Activated CD4-positive, alpha-beta memory T cell treated with anti-CD3 and anti-CD28 coated beads for 36 hours (primary cell): ENCODE data around the gene MYEOV. TPM values are rescaled to one million over a fixed set of nuclear protein-coding genes. Genes with fewer than 3 reads are reported as not detected.

ENCODE experiments used
- CTCF ChIA-PET: fragments of 350-600 bp; sonication (Branson Sonifier 250); formaldehyde crosslinking; loops from one replicate; lab custom pipeline; 2021; ENCODE audit warnings: antibody characterized with exemption, inconsistent platforms; lab: Charles Lee
- POLR2A ChIA-PET: fragments of 350-600 bp; sonication (Branson Sonifier 250); formaldehyde crosslinking; loops from one replicate; lab custom pipeline; 2021; ENCODE audit warnings: antibody characterized with exemption; lab: Charles Lee
- DNase-seq: peaks from one replicate; pipeline ENCODE4 v3.0.0-alpha.2; 2020
- H3K27ac Mint-ChIP-seq: one replicate; pipeline ENCODE4 v1.8.0; 2021; ENCODE audit warnings: mixed read lengths
- H3K27me3 Mint-ChIP-seq: one replicate; pipeline ENCODE4 v1.8.0; 2021; ENCODE audit warnings: mixed read lengths
- H3K36me3 Mint-ChIP-seq: one replicate; pipeline ENCODE4 v1.8.0; 2021; ENCODE audit warnings: mixed read lengths
- H3K4me1 Mint-ChIP-seq: one replicate; pipeline ENCODE4 v1.8.0; 2021; ENCODE audit warnings: low read depth, mixed read lengths
- H3K4me3 Mint-ChIP-seq: one replicate; pipeline ENCODE4 v1.8.0; 2021; ENCODE audit warnings: mild to moderate bottlenecking, mixed read lengths
- H3K9me3 Mint-ChIP-seq: one replicate; pipeline ENCODE4 v1.8.0; 2021; ENCODE audit warnings: mixed read lengths
- intact Hi-C: fragments of 100-400 bp; cut with micrococcal nuclease; formaldehyde crosslinking; loops from one replicate; pipeline ENCODE4 v1.15.1; 2023
- total RNA-seq, 2 experiments: library from RNA; stranded (reverse); gene quantifications; one replicate each; pipeline ENCODE4 v1.2.3, GENCODE V29; 2021

Gene MYEOV
- total RNA-seq, 2 experiments from 2014 or later, result 0.14 TPM; not detected in 1

DNA sequence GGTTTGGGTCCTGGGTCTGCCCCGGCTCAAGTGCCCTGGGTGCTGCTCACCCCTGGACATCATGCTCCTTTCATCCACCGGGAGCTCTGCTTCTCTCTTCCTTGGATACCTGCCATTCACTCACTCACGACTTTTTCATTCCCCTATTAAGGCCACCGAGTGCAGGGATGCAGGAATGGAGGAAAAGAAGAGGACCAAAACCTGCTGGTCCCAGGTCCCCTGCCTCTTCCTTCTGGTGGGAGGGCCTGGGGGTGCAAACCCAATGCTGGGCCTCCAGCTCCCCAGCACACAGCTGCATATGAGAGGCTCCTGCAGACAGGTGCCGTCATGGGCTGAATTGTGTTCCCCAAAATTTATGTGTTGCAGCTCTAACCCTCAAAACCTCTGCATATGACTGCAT, 36.8 kb upstream of the MYEOV start:
- ChIA-PET POLR2A (no interaction called here), CTCF (interaction anchor here (1.2 kb wide), 1 partner anchor 17 kb away, joined by 3 read pairs; no protein-coding TSS in a partner anchor)
- Mint-ChIP-seq H3K4me3 (no peak overlapping the region), H3K36me3 (no peaks in the 10 kb centered on the region), H3K4me1 (peaks cover 6% of the 10 kb centered on the region), H3K27me3 (peaks cover 6% of the 10 kb centered on the region), H3K27ac (no peak overlapping the region), H3K9me3 (peaks cover 17% of the 10 kb centered on the region)
- no peak for DNase-seq
- intact Hi-C loops, result no loop called here

DNA sequence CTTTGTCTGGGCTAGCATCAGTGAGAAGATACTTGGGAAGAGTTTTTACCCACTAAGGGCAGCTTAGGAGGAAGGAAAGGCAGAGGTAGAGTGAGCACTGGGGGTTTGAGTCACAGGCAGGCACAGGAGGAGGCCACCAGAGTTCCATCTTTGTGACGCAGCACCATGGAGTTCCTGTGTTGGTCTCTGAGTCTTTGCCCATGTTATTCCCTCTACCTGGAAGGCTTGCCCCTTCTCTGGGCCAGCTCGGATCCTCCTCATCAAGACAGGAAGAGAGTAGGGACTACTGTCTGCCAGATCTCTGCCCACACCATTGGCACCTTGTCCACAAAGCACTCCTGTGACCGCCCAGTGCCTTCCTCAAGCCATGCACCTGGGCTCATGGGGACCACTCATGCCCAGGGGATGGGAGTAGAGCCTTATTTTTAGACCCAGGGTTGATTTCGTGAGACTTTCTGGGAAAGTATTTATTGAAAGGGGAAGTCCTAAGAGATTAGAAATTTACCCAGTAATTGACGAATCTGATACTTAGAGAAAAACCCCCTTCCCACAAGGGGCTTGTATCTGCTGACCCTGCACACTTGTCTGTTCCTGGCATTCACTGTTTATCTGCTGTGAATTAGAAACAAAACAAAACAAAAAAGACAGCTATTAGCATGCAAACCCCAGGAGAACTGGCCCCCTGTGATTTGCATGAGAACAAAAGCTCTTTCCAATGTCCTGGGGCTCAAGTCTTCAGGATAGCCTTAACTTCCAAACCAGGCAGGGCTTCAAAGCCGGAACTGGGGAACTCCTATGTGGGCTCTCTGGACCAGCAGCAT, 35.9 kb upstream of the MYEOV start:
- POLR2A ChIA-PET, result interaction anchor here (0.8 kb wide), 1 partner anchor 19 kb away, joined by 3 read pairs; no protein-coding TSS in a partner anchor
- Mint-ChIP-seq H3K36me3 (no peaks in the 10 kb centered on the region), H3K4me1 (peaks cover 6% of the 10 kb centered on the region), H3K27ac (peak overlapping the region; percentile 30), H3K4me3 (no peak overlapping the region), H3K9me3 (peaks cover 14% of the 10 kb centered on the region), H3K27me3 (peaks cover 3% of the 10 kb centered on the region)
- intact Hi-C loops, result no loop called here
- CTCF ChIA-PET, result interaction anchor here (1.2 kb wide), 1 partner anchor 18 kb away, joined by 3 read pairs; no protein-coding TSS in a partner anchor
- DNase-seq, result no peak

DNA sequence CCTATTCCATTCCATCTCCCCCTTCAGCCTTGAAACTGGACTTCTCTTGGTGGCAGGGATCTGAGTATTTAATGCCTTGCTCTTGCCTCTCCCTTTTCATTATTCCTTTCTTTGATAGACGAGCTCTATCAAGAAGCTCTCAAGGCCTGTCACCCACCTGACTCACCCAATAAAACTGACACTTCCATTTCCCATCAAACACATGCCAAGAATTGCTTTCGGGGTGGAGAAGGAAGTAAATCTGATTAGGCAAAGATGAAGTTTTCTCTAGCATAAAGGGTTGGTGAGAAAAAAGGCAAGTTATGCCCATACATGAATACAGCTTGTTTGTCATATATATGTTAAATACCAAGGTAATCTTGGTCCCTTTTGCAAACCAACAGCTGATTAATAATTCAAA, 34.9 kb upstream of the MYEOV start:
- no peak for DNase-seq
- no peaks in the 10 kb centered on the region for H3K36me3 Mint-ChIP-seq
- H3K27ac Mint-ChIP-seq, result no peak overlapping the region
- no peak overlapping the region for H3K4me3 Mint-ChIP-seq
- ChIA-PET POLR2A (interaction anchor here (0.8 kb wide), 1 partner anchor 20 kb away, joined by 3 read pairs; no protein-coding TSS in a partner anchor), CTCF (no interaction called here)
- peaks cover 3% of the 10 kb centered on the region for H3K27me3 Mint-ChIP-seq
- intact Hi-C loops, result no loop called here
- peaks cover 7% of the 10 kb centered on the region for H3K9me3 Mint-ChIP-seq
- peaks cover 6% of the 10 kb centered on the region for H3K4me1 Mint-ChIP-seq

DNA sequence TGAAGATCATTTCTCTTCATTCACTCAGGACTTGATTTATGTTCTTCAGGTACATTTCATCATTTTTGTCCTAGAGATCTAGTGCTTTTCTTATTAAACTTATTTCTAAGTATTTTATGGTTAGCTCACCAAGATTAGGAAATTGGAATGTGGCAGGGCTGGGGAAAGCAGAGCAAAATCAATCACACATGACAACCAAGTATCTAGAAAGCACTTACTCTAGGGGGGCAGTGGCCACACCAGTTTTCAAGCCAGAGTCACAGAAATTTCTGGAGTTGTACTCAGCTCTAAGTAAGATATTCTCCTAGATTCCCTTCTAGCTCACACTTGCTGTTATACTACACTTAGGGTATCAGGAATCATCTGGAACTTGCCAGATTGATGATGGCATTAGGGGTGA, 33.3 kb upstream of the MYEOV start:
- Mint-ChIP-seq H3K4me1 (peaks cover 6% of the 10 kb centered on the region), H3K4me3 (no peak overlapping the region), H3K9me3 (peaks cover 5% of the 10 kb centered on the region), H3K36me3 (no peaks in the 10 kb centered on the region), H3K27me3 (peaks cover 3% of the 10 kb centered on the region), H3K27ac (no peak overlapping the region)
- DNase-seq, result no peak
- intact Hi-C loops, result no loop called here
- CTCF ChIA-PET, result no interaction called here
- POLR2A ChIA-PET, result no interaction called here

DNA sequence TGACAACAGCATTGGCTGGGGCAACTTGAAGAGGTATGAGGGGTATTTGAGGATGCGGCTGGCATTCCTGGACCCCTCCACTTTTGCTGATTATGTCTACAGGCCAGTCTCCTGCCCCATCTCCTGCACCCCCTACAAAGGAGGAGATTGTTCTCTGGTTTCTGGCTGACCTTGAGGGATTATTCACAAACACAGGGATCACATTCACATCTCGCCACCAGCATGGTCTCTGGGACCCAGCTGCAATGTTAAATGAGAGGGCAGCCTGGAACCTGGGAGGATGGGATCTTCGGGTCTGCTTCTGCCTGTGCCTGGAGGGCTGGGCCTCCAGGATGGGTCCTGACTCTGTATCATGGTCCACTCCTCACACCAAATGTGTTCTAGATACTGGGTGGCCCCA, 32.8 kb upstream of the MYEOV start:
- ChIA-PET POLR2A (no interaction called here), CTCF (no interaction called here)
- DNase-seq, result no peak
- Mint-ChIP-seq H3K36me3 (no peaks in the 10 kb centered on the region), H3K27ac (no peak overlapping the region), H3K4me1 (peaks cover 6% of the 10 kb centered on the region), H3K9me3 (peaks cover under 1% of the 10 kb centered on the region), H3K4me3 (no peak overlapping the region), H3K27me3 (peaks cover 1% of the 10 kb centered on the region)
- intact Hi-C loops, result no loop called here

DNA sequence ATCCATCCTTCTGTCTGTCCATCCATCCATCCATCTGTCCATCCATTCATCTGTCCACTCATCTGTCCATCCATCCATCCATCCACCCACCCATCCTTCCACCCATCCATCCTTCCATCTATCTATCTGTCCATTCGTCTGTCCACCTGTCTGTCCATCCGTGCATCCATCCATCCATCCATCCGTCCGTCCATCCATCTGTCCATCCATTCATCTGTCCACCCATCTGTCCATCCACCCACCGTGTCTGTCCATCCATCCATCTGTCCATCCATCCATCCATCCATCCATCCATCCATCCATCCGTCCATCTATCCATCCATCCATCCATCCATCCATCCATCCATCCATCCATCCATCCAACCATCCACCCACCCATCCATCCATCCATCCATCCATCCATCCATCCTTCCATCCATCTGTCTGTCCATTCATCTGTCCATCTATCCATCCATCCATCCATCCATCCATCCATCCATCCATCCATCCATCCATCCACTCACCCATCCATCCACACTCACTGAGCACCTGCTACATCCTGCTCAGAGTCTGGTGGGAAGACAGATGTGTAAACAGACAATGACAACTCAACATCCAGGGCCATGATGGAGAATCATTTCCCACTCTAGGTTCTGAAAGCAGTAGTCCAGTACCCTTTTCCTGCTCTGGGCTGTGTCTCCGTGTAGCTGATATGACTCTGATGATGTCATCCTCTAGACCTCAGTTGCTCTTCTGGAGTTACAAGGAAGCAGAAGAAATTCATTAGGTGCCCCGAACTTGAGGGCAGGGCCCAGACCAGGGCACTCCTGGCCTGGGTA, 30.8 kb upstream of the MYEOV start:
- Mint-ChIP-seq H3K36me3 (no peaks in the 10 kb centered on the region), H3K4me1 (no peaks in the 10 kb centered on the region), H3K9me3 (no peaks in the 10 kb centered on the region), H3K27ac (no peak overlapping the region), H3K4me3 (no peak overlapping the region), H3K27me3 (peaks cover 1% of the 10 kb centered on the region)
- ChIA-PET CTCF (no interaction called here), POLR2A (no interaction called here)
- intact Hi-C loops, result no loop called here
- DNase-seq, result no peak

DNA sequence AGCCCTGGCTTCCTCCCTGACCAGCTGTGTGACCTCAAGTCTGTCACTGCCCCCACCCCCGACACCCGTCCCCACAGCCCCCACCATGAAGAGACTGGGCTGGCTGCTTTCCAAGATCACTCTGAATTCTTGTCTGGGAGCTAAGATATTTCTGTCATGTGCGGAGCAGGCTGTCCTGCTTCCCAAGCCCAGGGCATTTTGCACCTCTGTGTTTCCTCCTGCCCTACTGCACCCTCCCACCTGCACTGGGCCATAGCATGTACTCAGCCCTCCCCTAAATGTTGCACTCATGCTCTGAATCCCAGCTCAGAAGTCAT, 30.3 kb upstream of the MYEOV start:
- Mint-ChIP-seq H3K4me3 (no peak overlapping the region), H3K9me3 (no peaks in the 10 kb centered on the region), H3K36me3 (no peaks in the 10 kb centered on the region), H3K4me1 (no peaks in the 10 kb centered on the region), H3K27ac (no peak overlapping the region), H3K27me3 (peaks cover 1% of the 10 kb centered on the region)
- CTCF ChIA-PET, result no interaction called here
- no peak for DNase-seq
- intact Hi-C loops, result no loop called here
- POLR2A ChIA-PET, result no interaction called here

DNA sequence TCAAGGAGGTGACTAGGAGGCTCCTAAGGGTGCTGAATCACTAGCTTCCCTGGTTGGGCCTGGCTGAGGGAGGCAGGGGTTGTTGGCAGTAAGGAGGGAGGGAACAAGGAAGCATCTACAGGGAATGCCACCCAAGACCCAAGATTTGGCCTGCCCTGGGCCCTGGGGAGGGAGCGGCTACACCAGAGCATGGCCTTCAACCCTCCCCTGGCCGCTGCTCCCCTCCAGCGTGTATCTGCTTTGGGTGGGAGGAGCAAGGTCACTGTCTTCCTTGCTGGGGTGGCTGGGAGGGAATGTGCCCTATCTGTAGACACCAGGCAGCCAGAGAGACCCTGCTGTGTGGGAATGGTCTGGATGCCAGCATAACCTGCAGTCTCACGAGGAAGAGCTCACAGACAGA, 29.5 kb upstream of the MYEOV start:
- H3K36me3 Mint-ChIP-seq, result no peaks in the 10 kb centered on the region
- no peaks in the 10 kb centered on the region for H3K4me1 Mint-ChIP-seq
- DNase-seq, result no peak
- CTCF ChIA-PET, result no interaction called here
- no peak overlapping the region for H3K4me3 Mint-ChIP-seq
- intact Hi-C loops, result no loop called here
- H3K27me3 Mint-ChIP-seq, result peaks cover 1% of the 10 kb centered on the region
- H3K27ac Mint-ChIP-seq, result no peak overlapping the region
- no peaks in the 10 kb centered on the region for H3K9me3 Mint-ChIP-seq
- POLR2A ChIA-PET, result no interaction called here

DNA sequence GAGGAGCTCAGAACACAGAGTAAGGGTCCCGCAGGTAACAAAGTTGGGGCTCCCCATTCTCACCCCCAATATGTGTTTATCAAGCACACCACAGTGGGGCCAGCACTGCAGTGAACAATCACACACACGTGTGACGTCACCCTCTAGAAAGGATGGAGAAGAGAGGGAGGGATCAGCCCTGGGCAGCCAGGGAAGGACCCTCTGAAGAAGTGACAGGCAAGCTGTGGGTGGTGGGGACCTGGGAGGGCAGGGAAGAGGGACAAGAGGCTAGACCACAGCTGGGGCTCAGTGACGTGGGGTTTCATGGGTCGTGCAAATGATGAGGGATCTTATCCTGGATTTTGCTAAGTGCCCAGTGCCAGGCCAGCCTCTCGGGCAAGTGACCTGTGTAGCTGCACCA, 28.7 kb upstream of the MYEOV start:
- no peak overlapping the region for H3K27ac Mint-ChIP-seq

DNA sequence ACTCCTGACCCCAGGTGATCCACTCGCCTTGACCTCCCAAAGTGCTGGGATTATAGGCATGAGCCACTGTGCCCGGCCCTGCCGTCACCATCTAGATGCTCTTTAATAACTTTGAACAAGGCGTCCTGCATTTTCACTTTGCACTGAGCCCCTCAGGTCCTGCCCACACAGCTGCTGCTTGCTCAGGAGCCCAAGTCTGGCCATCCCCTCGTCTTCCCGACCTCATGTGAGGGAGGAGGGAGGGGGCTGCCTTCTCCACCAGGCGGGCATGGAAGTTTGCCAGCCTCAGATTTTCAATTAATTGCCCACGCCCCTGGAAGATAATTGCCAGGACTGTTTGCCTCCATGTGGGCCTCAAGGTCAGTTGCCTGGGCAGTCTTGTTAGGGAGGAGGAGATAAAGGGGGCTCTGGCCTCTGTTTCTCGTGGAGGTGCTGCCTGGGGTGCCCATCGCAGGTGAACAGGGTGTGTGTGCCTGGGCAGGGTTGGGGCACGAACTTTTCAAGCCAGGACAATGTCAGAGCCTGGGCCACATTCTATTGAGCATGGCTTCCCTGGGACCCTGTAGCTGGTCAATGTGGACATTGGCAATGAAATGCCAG, 27.9 kb upstream of the MYEOV start:
- ChIA-PET POLR2A (no interaction called here), CTCF (interaction anchor here (1.1 kb wide), 1 partner anchor 164 kb away, joined by 3 read pairs; no protein-coding TSS in a partner anchor)
- no peaks in the 10 kb centered on the region for H3K36me3 Mint-ChIP-seq
- H3K4me3 Mint-ChIP-seq, result no peak overlapping the region
- intact Hi-C loops, result no loop called here
- no peak for DNase-seq
- no peaks in the 10 kb centered on the region for H3K9me3 Mint-ChIP-seq
- peaks cover 1% of the 10 kb centered on the region for H3K27me3 Mint-ChIP-seq
- H3K27ac Mint-ChIP-seq, result no peak overlapping the region
- no peaks in the 10 kb centered on the region for H3K4me1 Mint-ChIP-seq

More for the DNA sequence above, 28.7 kb upstream of the MYEOV start:
- no peak overlapping the region for H3K4me3 Mint-ChIP-seq
- H3K27me3 Mint-ChIP-seq, result peaks cover 1% of the 10 kb centered on the region
- no peaks in the 10 kb centered on the region for H3K36me3 Mint-ChIP-seq
- no peaks in the 10 kb centered on the region for H3K9me3 Mint-ChIP-seq
- H3K4me1 Mint-ChIP-seq, result no peaks in the 10 kb centered on the region
- intact Hi-C loops, result no loop called here
- POLR2A ChIA-PET, result no interaction called here
- CTCF ChIA-PET, result no interaction called here
- no peak for DNase-seq

DNA sequence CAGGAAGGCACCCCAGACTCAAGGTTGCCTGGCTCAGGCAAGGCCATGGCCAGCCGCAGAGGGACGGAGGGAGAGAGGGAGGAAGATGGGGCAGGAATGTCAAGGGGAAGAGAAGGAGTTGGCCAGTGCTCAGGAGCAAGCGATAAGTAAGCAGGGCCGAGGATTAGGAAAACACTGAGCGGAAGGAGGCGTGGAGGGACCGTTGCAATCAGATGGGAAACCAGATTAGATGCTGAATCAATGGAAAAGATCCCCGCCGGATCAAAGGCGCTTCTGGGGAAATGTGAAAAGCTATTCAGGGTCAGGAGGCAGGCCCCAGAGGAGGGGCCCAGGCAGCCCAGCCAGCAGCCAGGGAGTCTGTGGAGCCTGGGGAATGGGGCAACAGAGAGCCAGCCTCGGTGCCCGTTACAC, 26.6 kb upstream of the MYEOV start:
- H3K27ac Mint-ChIP-seq, result no peak overlapping the region
- ChIA-PET CTCF (no interaction called here), POLR2A (no interaction called here)
- H3K4me3 Mint-ChIP-seq, result no peak overlapping the region
- intact Hi-C loops, result no loop called here
- no peaks in the 10 kb centered on the region for H3K36me3 Mint-ChIP-seq
- no peaks in the 10 kb centered on the region for H3K9me3 Mint-ChIP-seq
- H3K4me1 Mint-ChIP-seq, result no peaks in the 10 kb centered on the region
- DNase-seq, result no peak
- H3K27me3 Mint-ChIP-seq, result no peaks in the 10 kb centered on the region

DNA sequence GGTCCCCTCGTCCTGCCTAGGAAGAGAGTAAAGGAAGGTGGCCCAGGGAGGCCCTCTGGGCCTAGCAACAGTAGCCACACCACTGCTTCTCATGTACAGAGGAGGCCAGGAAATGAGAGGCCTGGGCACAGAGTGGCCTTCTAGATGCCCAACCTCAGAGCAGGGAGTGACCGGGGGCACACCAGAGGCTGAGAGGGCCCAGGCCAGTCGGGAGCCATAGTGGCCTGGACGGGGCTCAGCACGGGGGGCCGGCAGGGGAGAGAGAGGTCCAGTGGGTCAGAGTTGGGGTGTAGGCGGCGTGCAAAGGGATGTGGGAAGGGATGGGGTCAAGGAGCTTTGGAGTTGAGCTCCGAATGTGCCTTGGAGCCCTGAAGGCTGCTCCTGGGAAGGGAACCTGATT, 25.0 kb upstream of the MYEOV start:
- Mint-ChIP-seq H3K27me3 (no peaks in the 10 kb centered on the region), H3K36me3 (no peaks in the 10 kb centered on the region), H3K4me1 (no peaks in the 10 kb centered on the region), H3K4me3 (no peak overlapping the region), H3K27ac (no peak overlapping the region), H3K9me3 (no peaks in the 10 kb centered on the region)
- no peak for DNase-seq
- ChIA-PET POLR2A (no interaction called here), CTCF (no interaction called here)
- intact Hi-C loops, result no loop called here
